Nephron (organoid): ENCODE measurements around the gene MFNG.

Experiments used
- H3K27ac Mint-ChIP-seq, 3 experiments: 2 replicates each; pipeline ENCODE4 v1.8.0; 2020; ENCODE audit warnings: mixed read lengths in 3 of 3, mild to moderate bottlenecking in 2 of 3, moderate library complexity in 1 of 3
- H3K27me3 Mint-ChIP-seq: 2 replicates; pipeline ENCODE4 v1.8.0; 2021; ENCODE audit warnings: low read depth, mild to moderate bottlenecking, moderate library complexity, mixed read lengths
- H3K36me3 Mint-ChIP-seq: 2 replicates; pipeline ENCODE4 v1.8.0; 2020; ENCODE audit warnings: low read depth, mixed read lengths
- H3K4me1 Mint-ChIP-seq: 2 replicates; pipeline ENCODE4 v1.8.0; 2020; ENCODE audit warnings: mixed read lengths
- H3K4me3 Mint-ChIP-seq, 3 experiments: 2 replicates each; pipeline ENCODE4 v1.8.0; 2020; ENCODE audit warnings: mild to moderate bottlenecking in 3 of 3, mixed read lengths in 3 of 3, moderate library complexity in 2 of 3
- H3K9me3 Mint-ChIP-seq: 2 replicates; pipeline ENCODE4 v1.8.0; 2020; ENCODE audit warnings: mixed read lengths
- TF ChIP-seq, protein P1 (sequence below), 3 experiments: fragments of 200-600 bp; sonication (generic); IDR thresholded peaks; one replicate each; pipeline ENCODE4 v1.5.0; 2021; ENCODE audit warnings: antibody characterized with exemption in 3 of 3; ENCODE audit not compliant: unreplicated experiment in 3 of 3

MFNG gene

DNA sequence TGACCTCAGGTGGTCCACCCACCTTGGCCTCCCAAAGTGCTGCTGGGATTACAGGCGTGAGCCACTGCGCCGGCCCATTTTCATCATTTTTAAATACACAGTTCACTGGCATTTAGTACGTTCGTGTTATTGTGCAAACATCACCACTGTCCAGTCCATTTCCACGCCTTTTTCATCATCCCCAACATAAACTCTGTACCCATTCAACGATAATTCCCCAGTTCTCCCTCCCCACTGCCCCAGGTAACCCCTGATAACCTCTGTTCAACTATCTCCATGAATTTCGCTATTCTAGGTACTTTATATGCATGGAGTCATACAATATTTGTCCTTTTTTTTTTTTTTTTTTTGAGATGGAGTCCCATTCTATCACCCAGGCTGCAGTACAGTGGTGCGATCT is 40.7 kb downstream of the MFNG start:
- Mint-ChIP-seq H3K4me1 (peaks cover 5% of the 10 kb centered on the region), H3K4me3 (no peak overlapping the region), H3K9me3 (peaks cover 13% of the 10 kb centered on the region), H3K36me3 (no peaks in the 10 kb centered on the region), H3K27me3 (peaks cover 39% of the 10 kb centered on the region), H3K27ac (no peak overlapping the region)
- TF ChIP-seq, protein P1, sequence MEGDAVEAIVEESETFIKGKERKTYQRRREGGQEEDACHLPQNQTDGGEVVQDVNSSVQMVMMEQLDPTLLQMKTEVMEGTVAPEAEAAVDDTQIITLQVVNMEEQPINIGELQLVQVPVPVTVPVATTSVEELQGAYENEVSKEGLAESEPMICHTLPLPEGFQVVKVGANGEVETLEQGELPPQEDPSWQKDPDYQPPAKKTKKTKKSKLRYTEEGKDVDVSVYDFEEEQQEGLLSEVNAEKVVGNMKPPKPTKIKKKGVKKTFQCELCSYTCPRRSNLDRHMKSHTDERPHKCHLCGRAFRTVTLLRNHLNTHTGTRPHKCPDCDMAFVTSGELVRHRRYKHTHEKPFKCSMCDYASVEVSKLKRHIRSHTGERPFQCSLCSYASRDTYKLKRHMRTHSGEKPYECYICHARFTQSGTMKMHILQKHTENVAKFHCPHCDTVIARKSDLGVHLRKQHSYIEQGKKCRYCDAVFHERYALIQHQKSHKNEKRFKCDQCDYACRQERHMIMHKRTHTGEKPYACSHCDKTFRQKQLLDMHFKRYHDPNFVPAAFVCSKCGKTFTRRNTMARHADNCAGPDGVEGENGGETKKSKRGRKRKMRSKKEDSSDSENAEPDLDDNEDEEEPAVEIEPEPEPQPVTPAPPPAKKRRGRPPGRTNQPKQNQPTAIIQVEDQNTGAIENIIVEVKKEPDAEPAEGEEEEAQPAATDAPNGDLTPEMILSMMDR (IDR thresholded peaks at IDR 0.05; ENCODE audit: unreplicated experiment in 3 of 3) = no peak

DNA sequence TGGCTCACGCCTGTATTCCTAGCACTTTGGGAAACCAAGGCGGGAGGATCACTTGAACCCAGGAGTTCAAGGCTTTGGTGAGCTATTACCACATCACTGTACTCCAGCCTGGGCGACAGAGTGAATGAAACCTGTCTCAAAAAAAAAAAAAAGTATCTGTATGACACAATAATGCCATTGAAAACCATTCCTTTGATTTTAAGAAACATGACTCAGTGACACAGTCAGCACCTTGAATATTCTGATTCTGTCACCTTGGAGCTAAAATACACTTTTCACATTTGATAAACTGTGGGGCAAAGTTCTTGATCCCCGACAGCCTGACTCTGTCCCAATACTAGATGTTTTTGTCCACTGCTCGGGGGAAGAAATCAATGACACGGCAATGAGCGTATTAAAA is 42.2 kb downstream of the MFNG start:
- H3K36me3 Mint-ChIP-seq = no peaks in the 10 kb centered on the region
- H3K4me3 Mint-ChIP-seq = no peak overlapping the region
- no peak overlapping the region for H3K27ac Mint-ChIP-seq
- peaks cover 5% of the 10 kb centered on the region for H3K4me1 Mint-ChIP-seq
- H3K27me3 Mint-ChIP-seq = peaks cover 50% of the 10 kb centered on the region
- TF ChIP-seq, protein P1 (IDR thresholded peaks at IDR 0.05; ENCODE audit: unreplicated experiment in 3 of 3) = no peak
- peaks cover 16% of the 10 kb centered on the region for H3K9me3 Mint-ChIP-seq

DNA sequence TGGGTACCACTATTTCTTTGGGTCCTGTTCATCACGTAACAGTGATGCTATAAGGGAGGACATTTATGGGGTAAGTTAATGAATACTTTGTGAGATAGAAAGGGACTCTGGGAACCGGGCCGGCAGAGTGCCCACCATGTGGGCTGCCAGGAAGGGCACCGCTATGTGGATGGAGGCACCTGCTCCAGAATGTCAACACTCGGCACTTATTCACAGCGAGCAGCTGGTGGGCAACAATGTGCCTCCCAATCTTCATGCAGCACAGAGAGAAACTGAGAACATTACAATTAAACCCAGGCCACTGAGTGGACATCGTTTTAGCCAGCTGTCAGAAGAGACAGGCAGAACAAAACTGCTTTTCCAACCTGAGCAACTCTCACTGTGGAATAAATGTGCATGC is 43.1 kb downstream of the MFNG start:
- Mint-ChIP-seq H3K9me3 (peaks cover 16% of the 10 kb centered on the region), H3K36me3 (no peaks in the 10 kb centered on the region), H3K27ac (no peak overlapping the region), H3K4me1 (peaks cover under 1% of the 10 kb centered on the region), H3K4me3 (no peak overlapping the region), H3K27me3 (peaks cover 51% of the 10 kb centered on the region)
- TF ChIP-seq, protein P1 (IDR thresholded peaks at IDR 0.05; ENCODE audit: unreplicated experiment in 3 of 3) = no peak

DNA sequence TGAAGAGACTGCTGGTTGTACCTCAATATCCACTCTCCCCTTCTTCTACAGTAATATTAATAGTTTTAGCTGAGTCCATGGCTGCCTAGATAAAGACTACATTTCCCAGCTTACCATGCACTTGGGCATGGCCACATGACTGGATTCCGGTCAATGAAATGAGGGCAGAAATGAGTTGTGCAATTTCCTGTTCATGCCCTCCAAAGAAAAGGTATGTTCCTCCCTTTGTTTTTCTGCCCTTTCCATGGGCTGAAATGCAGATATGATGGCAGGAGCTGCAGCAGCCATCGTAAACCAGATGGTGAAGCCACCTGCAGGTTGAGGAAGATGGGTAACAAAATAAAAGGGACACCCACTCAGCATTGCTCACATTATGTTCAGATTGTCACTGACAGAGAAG is 43.6 kb downstream of the MFNG start:
- peaks cover 16% of the 10 kb centered on the region for H3K9me3 Mint-ChIP-seq
- no peaks in the 10 kb centered on the region for H3K4me1 Mint-ChIP-seq
- TF ChIP-seq, protein P1 (IDR thresholded peaks at IDR 0.05; ENCODE audit: unreplicated experiment in 3 of 3) = no peak
- no peaks in the 10 kb centered on the region for H3K36me3 Mint-ChIP-seq
- H3K27ac Mint-ChIP-seq = no peak overlapping the region
- H3K27me3 Mint-ChIP-seq = peaks cover 52% of the 10 kb centered on the region
- no peak overlapping the region for H3K4me3 Mint-ChIP-seq

DNA sequence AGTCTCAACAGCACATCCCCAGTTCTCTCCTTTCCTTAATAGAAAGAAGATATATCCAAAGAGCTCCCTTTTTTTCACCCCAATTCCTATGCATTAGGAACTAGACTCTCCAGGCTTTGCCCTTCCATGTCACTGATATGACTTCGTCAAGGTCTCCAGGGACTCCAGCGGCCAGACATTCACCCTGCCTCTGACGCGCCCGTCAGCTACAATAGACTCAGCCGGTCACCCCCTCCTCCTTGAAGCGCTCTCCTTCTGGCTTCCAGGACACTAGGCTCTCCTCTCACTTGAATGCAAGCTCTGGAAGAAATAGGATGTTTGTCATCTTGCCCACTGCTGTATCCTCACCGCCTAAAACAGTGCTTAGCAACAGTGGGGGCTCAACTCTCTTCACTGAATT is 44.0 kb downstream of the MFNG start:
- H3K27ac Mint-ChIP-seq = no peak overlapping the region
- no peaks in the 10 kb centered on the region for H3K4me1 Mint-ChIP-seq
- H3K36me3 Mint-ChIP-seq = no peaks in the 10 kb centered on the region
- peaks cover 48% of the 10 kb centered on the region for H3K27me3 Mint-ChIP-seq
- peaks cover 16% of the 10 kb centered on the region for H3K9me3 Mint-ChIP-seq
- TF ChIP-seq, protein P1 (IDR thresholded peaks at IDR 0.05; ENCODE audit: unreplicated experiment in 3 of 3) = no peak
- no peak overlapping the region for H3K4me3 Mint-ChIP-seq

DNA sequence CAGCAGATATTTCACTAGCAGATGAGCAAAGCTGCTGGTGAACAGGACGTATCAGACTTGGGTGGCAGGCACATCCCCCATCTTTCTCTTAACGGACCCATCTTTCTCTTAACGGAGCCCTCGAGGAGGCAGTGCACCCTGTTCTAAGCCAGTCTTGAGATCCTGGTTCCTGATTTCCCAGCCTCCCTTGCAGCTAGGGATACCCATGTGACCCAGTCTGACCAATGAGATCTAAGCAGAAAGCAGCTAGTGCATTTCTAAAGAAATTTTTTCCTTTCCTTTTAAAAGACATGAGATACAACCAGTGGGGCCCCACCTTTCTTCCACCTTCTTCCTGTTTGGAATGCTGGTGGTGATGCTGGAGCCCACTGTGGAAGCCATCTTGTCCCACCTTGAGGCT is 45.3 kb downstream of the MFNG start:
- H3K27ac Mint-ChIP-seq = no peak overlapping the region
- H3K36me3 Mint-ChIP-seq = no peaks in the 10 kb centered on the region

More for the DNA sequence above, 45.3 kb downstream of the MFNG start:
- H3K4me3 Mint-ChIP-seq = no peak overlapping the region
- H3K4me1 Mint-ChIP-seq = no peaks in the 10 kb centered on the region
- peaks cover 16% of the 10 kb centered on the region for H3K9me3 Mint-ChIP-seq
- TF ChIP-seq, protein P1 (IDR thresholded peaks at IDR 0.05; ENCODE audit: unreplicated experiment in 3 of 3) = no peak
- peaks cover 46% of the 10 kb centered on the region for H3K27me3 Mint-ChIP-seq
